CMK (cell line): ENCODE measurements around the gene SLC25A24.
"Not testable (repeated sequence)": the region's sequence is repeated elsewhere in the genome, so short reads cannot be mapped to it uniquely, and the experiment has no call there.

Source experiments
- DNase-seq: peaks from one replicate; pipeline ENCODE4 v3.0.0-alpha.2; 2010; ENCODE audit warnings: low read depth

Gene SLC25A24

DNA sequence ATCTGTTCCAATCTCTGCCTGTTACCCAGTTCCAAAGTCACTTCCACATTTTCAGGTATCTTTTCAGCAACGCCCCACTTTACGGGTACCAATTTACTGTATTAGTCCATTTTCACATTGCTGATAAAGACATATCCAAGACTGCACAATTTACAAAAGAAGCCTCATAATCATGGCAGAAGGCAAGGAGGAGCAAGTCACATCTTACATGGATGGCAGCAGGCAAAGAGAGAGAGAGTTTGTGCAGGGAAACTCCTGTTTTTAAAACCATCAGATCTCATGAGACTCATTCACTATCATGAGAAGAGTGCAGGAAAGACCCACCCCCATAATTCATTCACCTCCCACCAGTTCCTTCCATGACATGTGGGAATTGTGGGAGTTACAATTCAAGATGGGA, 67.0 kb downstream of the SLC25A24 start:
- not testable (repeated sequence) for DNase-seq

DNA sequence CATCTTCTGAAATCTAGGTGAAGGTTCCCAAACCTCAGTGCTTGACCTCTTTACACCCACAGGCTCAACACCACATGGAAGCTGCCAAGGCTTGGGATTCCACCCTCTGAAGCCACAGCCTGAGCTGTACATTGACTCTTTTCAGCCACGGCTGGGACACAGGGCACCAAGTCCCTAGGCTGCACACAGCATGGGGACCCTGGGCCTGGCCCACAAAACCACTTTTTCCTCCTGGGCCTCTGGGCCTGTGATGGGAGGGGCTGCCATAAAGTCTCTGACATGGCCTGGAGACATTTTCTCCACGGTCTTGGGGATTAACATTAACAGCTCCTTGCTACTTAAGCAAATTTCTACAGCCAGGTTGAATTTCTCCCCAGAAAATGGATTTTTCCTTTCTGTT, 67.8 kb downstream of the SLC25A24 start:
- DNase-seq: not testable (repeated sequence)

DNA sequence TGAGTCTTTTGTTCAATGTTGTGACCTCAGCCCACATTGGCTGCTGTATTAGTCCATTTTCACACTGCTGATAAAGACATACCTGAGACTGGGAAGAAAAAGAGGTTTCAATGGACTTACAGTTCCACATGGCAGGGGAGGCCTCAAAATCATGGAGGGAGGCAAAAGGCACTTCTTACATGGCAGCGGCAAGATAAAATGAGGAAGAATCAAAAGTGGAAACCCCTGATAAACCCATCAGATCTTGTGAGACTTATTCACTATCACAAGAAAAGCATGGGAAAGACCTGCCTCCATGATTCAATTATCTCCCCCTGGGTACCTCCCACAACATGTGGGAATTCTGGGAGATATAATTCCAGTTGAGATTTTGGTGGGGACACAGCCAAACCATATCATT, 68.9 kb downstream of the SLC25A24 start:
- not testable (repeated sequence) for DNase-seq

DNA sequence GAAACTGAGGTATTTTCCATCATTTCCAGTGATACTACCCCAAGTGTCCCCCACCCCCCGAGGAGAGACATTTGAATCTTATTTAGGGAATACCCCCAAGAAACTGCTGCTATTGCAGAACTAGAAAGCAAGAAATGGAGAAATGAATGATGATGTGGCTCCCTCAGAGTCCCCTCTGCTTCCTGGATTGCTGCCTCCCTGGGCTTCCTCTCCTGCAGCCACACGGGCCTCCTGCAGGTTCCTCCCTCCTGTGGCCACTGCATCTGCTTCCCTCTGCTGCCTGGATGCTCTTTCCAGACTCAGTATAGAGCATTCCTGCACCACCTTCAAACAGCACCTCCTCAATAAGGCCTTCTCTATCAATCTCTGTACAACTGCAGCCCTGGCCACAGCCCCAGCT, 69.3 kb downstream of the SLC25A24 start:
- no peak for DNase-seq

DNA sequence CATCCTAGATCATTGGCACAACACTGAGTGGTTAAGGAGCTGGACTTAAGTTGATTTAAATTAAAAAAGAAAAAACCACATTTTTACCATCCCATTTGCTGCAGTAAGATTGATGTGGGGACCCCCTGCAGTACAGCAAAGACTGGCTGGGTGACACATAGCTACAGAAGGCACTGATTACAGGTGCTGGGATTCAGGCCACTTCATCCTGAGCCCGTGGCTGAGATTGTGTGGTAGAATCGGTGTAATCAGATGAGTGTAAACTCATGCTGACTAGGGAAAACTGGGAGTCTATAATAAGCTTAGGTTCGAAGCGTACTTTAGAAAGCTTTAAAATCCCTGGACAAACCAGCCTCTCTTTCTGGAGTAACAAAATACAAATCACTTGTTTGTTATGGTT, 70.1 kb downstream of the SLC25A24 start:
- DNase-seq: no peak

DNA sequence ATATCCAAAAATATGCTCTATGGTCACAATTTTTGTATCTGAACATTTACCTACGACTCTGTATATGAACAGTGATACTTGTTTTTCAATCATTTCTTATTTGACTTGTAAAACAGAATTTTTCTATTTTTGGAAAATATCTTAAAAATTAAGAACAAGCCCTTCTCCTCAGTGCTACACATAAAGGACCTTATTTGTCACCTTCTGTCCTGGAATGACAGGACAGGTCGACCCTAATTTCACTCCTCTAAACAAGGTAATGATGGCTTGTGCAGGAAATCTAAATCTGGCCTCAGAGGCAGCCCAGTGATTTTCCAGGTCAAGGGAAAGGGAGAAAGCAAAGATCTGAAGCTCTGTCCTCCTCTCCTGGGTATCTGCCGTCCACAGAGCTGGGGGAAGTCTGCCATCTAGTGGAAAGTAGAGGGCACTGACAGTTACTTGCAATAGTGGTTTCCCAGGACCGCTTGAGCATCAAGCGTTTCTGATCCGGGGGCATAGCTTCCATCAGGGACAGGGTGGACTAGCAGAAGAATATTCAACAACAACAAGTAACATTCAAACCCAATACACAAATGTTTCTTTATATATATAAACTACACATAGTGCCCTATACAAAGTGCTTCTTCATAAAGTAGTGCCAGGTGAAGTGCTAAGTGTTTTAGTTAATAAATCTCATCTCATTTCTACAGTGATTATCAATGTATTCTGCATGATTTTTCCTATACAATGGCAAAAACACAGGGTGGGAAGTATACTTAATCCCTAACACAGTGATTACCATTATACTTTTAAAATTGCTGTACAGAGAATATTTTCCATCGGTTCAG, 74.6 kb downstream of the SLC25A24 start:
- DNase-seq: peak; percentile 70

DNA sequence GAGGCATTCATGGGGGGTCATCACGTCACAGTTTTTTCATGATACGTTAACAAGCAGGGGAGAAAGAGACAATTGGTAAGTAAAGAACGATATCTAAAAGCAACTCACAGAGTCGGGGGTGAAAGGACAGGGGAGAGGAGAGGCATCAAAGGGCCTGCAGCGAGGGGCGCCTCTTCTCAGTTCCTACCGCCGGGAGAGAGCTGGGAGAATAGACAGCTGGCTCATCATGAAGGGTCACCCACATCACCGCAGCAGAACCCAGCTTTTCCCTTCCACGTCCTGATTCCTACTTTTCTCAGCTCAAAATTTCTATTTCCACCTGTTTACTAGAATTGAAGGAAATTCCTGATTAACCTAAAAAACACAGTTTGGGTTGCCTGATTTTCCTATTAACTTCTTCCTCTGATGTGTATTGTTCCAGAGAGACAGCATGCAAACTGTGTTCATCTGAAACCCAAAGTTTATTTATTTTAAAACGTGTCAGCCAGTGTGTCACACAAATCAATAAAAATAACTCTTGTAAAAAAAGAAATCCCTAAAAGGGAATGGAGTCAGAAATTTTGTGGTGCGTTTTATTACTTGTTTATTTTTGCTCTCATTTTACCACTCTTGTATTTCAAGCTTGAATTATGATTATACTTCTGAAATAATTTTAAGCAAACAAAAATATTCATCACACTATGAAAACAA, 75.4 kb downstream of the SLC25A24 start:
- no peak for DNase-seq

DNA sequence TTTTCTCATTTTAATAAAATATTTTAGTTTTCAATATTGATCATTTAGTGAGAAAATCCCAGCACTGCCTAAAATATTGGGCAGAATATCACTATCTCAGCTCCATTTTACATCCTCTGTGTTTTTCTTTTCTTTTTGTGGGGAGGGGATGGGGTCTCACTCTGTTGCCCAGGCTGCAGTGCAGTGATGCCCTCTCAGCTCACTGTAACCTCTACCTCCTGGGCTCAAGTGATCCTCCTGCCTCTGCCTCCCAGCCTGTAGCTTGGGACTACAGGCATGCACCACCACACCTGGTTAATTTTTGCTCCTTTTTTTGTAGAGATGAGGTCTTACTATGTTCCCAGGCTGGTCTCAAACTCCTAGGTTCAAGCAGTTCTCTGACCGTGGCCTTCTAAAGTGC, 76.1 kb downstream of the SLC25A24 start:
- DNase-seq: no peak

DNA sequence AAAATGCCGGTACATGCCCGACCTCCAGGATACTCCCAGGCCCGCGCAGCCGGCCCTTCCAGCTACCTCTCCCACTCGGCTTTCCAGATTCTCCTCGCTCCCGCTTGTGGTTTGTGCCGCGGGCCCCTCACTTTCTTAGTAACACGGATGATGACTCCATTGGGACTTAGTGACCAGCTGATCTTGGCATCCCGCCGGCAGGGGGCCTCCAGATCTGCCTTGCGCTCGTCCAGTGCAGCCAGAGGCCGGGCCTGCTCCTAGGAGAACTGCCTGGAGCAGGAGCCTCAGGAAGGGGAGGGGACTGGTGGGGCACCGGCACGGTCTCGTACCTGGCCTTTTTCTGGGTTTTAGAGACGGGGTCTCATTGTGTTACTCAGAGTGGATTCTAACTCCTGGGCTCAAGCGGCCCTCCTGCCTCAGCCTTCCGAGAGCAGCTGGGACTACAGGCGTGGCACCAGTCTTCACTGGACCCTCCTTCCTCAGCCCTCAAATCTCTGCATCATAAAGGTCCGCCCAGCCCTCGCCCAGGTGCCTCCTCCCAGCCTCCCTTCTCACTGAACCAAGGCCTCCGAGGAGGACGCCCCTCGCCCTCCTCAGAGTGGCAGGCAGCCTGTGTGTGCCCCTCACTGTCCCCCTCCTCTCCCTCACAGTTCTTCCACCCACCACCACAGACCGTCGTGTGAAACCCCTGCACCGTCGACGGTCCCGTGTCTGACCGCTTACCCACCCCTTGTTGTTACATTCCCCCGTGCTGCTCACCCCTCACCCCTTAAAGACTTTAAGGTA, 78.6 kb downstream of the SLC25A24 start:
- no peak for DNase-seq

DNA sequence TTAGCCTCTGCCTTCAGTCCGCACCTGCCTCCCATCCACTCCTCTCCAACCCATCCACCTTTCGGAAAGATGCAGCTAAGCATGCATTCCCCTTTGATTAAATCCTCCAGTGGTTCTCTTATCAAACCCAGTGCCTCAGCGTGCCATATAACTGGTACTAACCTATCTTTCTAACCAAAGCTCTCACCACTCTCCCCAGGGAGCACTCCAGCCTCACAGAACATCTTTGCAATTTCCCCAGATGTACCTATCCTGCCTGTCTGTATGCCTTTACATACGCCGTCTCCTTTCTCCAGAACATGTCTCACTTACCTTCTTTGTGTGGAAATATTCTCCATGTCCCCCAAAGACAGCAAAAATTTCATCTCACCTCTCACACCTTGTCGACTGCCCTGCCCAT, 80.0 kb downstream of the SLC25A24 start:
- DNase-seq: no peak

DNA sequence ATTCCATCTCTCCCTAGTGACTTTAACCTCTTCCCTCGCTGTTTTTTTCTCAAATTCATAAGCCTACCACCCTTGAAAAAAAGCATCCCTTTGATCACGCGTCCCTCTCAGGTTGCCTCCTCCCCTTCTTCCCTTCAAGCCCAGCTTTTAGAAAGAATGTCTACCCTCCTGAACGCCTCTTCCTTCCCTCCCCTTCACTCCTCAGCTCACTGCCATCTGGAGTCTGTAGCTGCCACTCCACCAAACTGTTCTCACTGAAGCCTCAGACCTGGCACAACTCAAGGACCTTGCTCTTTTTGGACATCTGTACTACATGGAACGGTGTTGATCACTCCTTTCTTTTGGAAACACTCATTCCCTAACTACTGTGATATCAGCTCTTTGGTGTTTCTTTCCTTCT, 80.6 kb downstream of the SLC25A24 start:
- no peak for DNase-seq

DNA sequence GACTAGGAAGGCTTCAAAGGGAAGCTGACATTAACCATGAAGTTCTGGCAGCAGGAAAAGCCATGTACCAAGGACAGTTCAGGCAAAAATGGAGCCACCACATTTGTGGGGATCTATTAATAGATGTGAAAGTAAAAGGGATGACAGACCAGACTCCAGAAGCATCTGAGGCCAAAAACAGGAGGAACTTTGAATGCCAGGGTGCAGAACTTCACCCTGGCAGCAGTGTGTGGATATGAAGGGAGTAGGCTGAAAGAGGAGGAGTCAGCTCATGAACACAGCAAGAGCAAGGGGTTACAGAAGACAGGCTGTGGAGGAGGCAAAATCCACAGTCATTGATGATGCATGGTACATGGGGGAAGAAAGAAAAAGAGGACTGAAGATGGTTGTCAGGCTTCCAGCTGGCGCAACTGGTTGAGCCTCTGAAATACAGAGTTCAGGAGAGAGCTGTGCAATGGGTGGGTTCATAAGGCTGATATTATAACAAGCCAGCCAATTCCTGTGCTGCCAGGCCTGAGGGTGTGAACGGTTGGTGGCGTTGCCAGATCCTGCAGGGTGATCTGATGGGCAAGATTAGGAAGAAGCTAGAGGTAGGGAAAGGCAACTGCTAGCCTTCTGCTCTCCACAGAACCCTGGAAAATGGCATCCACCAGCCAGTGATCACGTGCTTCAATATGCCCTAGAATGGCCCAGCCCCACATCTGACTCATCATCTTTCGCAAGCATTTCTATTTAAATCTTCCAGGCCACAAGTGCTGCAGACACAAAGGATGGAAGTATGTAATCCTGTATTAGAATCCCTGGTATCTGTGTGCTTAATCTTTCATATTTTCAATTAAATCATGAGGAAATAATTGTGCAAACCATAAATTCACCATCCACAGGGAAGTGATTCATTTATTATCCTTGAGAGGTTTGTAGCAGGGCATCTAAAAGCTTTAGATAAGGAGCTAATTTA, 81.9 kb downstream of the SLC25A24 start:
- no peak for DNase-seq

DNA sequence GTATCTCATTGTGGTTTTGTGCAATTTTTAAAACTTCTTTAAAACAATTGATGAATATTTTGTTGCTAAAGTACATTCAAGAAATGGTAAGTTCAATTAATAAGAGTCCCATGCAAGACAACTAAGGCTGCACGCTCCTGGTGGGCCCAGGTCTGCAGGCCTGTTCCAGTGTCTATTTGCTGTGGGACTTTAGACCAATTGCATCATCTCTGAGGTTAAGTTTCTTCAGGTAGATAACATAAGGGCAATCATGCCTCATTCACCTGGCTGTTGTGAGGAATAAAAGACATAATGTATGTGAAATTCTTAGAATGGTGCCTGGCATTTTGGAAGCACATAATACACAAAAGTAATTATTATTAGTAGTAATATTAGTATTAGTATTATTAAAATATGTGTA, 82.9 kb downstream of the SLC25A24 start:
- no peak for DNase-seq

DNA sequence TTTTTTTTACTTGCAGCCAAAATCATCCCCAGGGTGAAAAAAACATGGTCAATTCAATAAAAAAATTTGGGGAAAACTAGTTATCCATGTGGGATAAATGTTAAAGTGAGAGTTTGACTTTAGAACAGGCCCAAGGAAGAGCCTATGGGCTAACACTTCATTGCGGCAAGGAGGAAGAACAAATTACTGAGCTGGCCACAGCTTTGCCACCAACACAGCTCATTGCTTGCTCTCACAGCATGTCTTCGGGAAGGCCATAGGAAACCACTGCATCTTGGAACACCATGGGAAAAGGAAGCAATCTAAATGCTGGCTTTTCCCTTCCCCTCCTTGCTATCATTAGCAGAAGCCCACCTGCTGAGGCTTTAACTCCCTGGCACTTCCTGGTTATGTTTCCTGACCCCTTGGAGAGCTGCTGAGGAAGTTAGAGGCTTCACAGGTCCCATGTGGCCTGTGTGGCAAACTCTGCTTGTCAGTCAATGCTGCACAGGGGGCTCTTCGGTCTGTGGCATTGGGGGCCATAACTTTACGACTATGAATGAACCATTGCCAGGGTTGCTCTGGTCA, 86.0 kb downstream of the SLC25A24 start:
- DNase-seq: no peak

DNA sequence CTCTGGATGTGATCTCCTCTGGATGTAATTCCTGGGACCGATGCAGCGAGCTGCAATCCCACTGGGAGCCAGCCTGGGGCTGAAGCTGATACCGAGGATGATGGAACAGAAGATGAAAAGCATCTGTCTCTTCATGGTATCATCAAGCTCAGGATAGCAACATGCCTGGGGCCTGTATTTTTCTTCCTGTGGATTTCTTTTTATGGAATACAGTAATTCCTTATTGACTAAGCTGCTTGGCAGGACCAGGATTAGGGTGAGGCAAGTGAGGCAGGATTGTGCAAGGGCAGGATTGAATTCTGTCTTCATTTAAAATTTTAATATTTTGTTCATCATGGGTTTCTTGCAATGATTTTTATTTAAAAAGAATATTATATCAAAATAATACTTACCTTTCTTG, 86.6 kb downstream of the SLC25A24 start:
- DNase-seq: no peak

DNA sequence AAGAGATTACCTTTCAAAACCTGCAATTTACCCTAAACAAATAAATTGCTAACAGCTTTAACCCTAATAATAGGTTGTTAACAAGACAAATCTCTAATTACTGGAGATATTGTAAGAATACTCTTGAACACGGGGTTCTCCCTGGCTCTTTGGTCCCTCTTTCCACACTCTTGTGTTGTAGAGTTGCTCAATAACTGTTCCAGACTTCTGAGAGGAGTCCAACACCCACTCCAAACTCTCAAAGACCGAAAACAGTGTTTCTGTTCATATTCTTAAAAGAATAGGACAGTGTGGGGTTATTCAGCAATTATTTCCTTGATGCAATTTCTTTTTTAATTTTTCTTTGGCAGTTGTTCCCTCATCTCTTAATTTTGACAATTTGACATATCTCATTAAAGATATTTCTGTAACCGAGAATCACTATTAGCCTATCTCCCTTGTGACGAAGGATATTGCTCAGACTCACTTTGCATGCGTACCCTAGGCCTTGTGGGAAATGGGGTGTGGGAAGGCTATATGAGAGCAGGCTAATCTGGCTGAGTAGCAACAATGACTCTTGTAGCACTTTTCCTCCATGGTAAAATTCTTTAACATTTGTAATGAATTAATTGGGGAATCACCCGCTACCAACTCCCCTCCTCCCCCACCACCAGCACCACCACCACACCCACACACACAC, 90.7 kb downstream of the SLC25A24 start:
- no peak for DNase-seq

DNA sequence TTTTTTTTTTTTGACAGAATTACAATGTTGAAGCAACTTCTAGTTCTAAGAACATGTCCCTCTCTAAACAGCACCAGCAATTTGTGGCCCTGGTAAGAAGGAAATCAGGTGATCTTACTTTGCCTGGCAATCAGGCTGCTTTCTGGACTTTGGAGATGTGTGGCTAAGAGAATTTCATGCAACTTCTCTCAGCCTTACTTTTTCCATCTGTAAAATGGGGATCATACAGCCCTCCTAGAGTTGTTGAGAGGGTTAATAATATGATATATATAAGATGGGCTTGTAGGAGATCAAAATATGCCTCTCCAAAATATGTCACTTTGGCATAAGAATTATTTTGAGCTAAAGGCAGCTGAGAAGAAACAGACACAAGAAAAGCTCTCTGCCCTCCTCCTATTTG, 92.0 kb downstream of the SLC25A24 start:
- no peak for DNase-seq

DNA sequence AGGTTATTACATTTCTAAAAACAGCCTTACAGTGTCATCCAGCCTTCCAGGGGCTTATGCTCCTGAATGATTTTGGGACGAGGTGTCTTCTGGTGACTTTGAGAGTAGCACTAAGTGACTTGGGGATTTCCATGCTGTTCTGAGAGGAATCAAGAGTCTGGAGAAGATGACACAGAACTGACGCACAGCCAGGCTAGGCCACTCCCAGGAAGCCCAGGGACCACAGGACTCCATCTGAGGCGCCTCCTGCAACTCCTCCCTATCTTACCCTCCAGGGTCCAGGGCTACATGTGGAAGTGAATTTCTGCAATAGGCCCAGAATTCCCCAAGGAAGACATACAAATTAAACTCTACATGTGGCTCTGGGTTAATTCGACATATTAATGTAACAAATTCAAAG, 92.5 kb downstream of the SLC25A24 start:
- peak; percentile 64 for DNase-seq

DNA sequence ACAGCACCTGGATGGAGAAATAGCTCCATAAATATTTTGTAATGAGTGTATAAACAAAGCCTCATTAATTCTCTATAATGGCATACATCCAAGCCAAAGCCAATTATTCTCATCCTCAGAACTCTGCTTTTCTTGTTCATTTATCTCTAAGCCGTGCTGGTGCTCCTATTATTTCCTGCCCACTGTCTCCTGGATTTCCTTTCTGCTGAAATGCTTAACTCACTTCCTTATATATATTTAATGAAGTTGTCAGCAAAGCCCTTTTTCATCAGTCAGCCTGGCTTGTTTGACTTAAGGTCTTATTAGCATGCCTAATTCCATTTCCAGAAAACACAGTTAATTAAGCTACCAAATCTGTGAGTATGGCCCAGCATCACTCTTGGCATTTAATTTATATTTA, 93.4 kb downstream of the SLC25A24 start:
- DNase-seq: no peak

DNA sequence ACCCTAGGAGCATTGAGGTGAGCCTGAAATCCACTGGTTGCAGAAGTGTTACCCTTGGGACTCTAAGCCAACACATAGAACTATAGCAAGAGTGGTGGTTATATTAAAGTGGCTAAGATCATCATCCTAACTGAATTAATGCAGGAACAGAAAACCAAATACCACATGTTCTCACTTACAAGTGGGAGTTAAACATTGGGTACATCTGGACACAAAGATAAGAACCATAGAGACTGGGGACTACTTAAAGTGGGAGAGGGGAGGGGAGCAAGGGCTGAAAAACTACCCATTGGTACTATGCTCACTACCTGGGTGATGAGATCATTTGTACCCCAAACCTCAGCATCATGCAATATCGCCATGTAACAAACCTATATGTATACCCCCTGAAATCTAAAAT, 100.0 kb downstream of the SLC25A24 start:
- peak; percentile 64 for DNase-seq

DNA sequence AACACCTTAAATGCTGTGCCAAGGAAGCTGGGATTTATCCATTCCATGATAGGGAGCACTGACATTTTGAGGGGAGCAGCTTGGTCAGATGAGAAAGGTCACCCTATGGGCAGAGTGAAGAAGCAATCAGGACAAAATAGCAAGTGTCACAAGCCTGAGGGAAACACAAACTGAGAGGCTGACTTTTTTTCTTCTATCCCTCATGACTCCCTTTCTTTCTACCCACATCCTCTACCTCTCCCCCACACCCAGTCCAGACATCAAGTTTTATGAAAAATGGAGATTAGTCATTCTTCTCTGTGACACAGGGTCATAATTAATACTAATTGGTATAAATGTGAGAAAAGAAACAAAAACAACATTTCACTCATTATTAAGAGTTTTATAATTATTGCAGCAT, 103.1 kb downstream of the SLC25A24 start:
- no peak for DNase-seq
